ENCODE data around the gene ZXDA.
A peak's percentile ranks its signal among the peaks of the same experiment; 100 is the strongest.

Gene ZXDA

DNA sequence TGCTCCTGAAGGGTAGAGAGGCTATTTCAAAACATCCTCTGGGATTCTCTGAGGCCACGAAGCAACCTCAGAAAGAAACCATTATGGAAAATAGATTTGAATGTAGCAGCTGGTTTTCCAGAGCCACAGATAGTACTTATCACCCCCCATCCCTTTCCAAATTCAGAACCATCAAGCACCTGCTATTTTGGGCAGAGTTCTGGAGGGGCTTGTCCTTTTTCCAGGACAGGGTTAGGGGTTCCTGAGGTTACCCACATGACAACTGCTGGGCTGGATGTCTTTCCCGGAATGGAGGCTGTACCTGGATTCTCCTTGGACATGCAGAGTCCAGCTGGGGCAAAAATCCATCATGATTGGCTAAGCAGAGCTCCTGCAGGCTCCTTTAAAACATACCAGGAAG lies 22.0 kb upstream of the ZXDA start:
- Histone ChIP-seq H2AFZ (ENCODE audit: low read depth, low read length) (no peak overlapping the region), H2BK120ac (ENCODE audit: low read depth, low read length) (no peak overlapping the region), H3K4me3 (ENCODE audit: insufficient read depth in 1 of 2, low read depth in 1 of 2, low read length in 2 of 2) (no peak overlapping the region), H2BK5ac (ENCODE audit: low read depth, low read length, poor library complexity, severe bottlenecking) (no peak overlapping the region), H3K14ac (ENCODE audit: low read length in 2 of 2) (no peak overlapping the region), H3K23ac (ENCODE audit: low read length in 2 of 2) (no peak overlapping the region), H3K79me1 (replicated peaks; ENCODE audit: low read length, poor library complexity, severe bottlenecking) (no peaks in the 10 kb centered on the region), H3K4me1 (ENCODE audit: control insufficient read depth, insufficient read depth, low read depth, low read length) (no peaks in the 10 kb centered on the region), H4K8ac (ENCODE audit: low read length) (no peak overlapping the region), H2BK15ac (ENCODE audit: low read depth, poor library complexity, severe bottlenecking) (no peak overlapping the region), H3K27me3 (ENCODE audit: control insufficient read depth in 1 of 2, insufficient read depth in 1 of 2, low read length in 2 of 2) (peaks cover 0 to 16% of the 10 kb centered on the region in 2 experiments), H3K4ac (ENCODE audit: low read depth in 1 of 2, low read length in 2 of 2) (no peak overlapping the region), H3K18ac (ENCODE audit: low read depth in 1 of 2, low read length in 2 of 2) (no peak overlapping the region), H3K9ac (ENCODE audit: low read length) (no peak overlapping the region), H3K36me3 (ENCODE audit: control insufficient read depth in 1 of 2, insufficient read depth in 2 of 2, low read depth in 1 of 2, low read length in 2 of 2) (no peaks in the 10 kb centered on the region), H3K4me2 (ENCODE audit: low read length, poor library complexity, severe bottlenecking) (no peak overlapping the region), H3K27ac (ENCODE audit: low read length, poor library complexity, severe bottlenecking) (no peak overlapping the region), H4K91ac (ENCODE audit: low read length) (no peak overlapping the region), H3K9me3 (ENCODE audit: control insufficient read depth, low read length) (no peaks in the 10 kb centered on the region), H2AK5ac (ENCODE audit: low read length, severe bottlenecking) (no peak overlapping the region), H2BK12ac (ENCODE audit: low read length in 2 of 2) (no peak overlapping the region)
- 54% methylated on average over 1 of the region's 2 CpGs for WGBS
- no peak for DNase-seq

DNA sequence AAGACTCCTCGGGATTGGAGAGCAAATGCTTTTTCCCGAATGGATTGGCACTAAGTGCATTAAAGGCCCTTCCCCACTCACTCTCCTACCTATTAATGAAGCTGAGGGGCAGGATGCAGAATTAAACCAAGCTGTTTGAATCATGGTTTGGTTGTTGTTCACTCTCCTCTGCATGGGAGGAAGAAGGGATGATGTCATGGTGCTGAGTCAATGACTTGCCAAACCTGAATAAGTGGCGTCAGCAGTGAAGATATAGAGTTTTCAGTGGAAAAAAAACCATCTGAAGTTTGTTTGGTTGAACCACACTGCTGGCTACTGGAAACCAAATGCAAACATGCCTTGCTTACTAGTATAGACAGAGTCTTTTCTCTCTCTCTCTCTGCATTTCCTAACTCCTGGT lies 19.8 kb upstream of the ZXDA start:
- Histone ChIP-seq H3K4me2 (ENCODE audit: low read length, poor library complexity, severe bottlenecking) (no peak overlapping the region), H3K4me3 (ENCODE audit: insufficient read depth in 1 of 2, low read depth in 1 of 2, low read length in 2 of 2) (no peak overlapping the region), H3K36me3 (ENCODE audit: control insufficient read depth in 1 of 2, insufficient read depth in 2 of 2, low read depth in 1 of 2, low read length in 2 of 2) (no peaks in the 10 kb centered on the region), H4K8ac (ENCODE audit: low read length) (no peak overlapping the region), H2BK5ac (ENCODE audit: low read depth, low read length, poor library complexity, severe bottlenecking) (no peak overlapping the region), H3K14ac (ENCODE audit: low read length in 2 of 2) (no peak overlapping the region), H2BK120ac (ENCODE audit: low read depth, low read length) (no peak overlapping the region), H2AK5ac (ENCODE audit: low read length, severe bottlenecking) (no peak overlapping the region), H2BK12ac (ENCODE audit: low read length in 2 of 2) (no peak overlapping the region), H2BK15ac (ENCODE audit: low read depth, poor library complexity, severe bottlenecking) (no peak overlapping the region), H3K9me3 (ENCODE audit: control insufficient read depth, low read length) (no peaks in the 10 kb centered on the region), H3K18ac (ENCODE audit: low read depth in 1 of 2, low read length in 2 of 2) (no peak overlapping the region), H2AFZ (ENCODE audit: low read depth, low read length) (no peak overlapping the region), H3K27me3 (ENCODE audit: control insufficient read depth in 1 of 2, insufficient read depth in 1 of 2, low read length in 2 of 2) (peaks cover 0 to 16% of the 10 kb centered on the region in 2 experiments), H3K4me1 (ENCODE audit: control insufficient read depth, insufficient read depth, low read depth, low read length) (no peaks in the 10 kb centered on the region), H3K9ac (ENCODE audit: low read length) (no peak overlapping the region), H3K23ac (ENCODE audit: low read length in 2 of 2) (no peak overlapping the region), H3K27ac (ENCODE audit: low read length, poor library complexity, severe bottlenecking) (no peak overlapping the region), H3K79me1 (replicated peaks; ENCODE audit: low read length, poor library complexity, severe bottlenecking) (no peaks in the 10 kb centered on the region), H4K91ac (ENCODE audit: low read length) (no peak overlapping the region), H3K4ac (ENCODE audit: low read depth in 1 of 2, low read length in 2 of 2) (no peak overlapping the region)
- no CpG with 5 or more reads among the region's 3 CpGs for WGBS
- no peak for DNase-seq

DNA sequence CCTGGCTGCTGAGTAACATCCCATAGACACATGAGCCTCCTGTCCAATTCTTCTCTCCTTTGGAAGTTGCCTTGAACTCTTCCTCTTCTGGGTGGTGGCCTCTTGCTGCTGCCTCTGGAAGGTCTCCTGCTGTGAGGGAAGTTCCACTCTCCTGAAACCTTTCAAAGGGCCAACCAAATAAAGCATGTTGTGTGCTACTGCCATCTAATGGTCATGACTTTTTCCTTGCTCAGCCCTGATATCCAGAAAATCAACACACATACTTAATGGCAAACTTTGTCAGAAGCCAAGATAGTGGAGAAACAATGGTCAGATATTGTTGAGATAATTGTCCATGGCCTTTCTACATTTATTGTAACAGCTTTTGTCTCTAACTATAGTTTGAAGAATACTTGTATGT lies 19.1 kb upstream of the ZXDA start:
- Histone ChIP-seq H2AFZ (ENCODE audit: low read depth, low read length) (no peak overlapping the region), H2BK12ac (ENCODE audit: low read length in 2 of 2) (no peak overlapping the region), H3K9me3 (ENCODE audit: control insufficient read depth, low read length) (no peaks in the 10 kb centered on the region), H3K18ac (ENCODE audit: low read depth in 1 of 2, low read length in 2 of 2) (no peak overlapping the region), H3K27ac (ENCODE audit: low read length, poor library complexity, severe bottlenecking) (no peak overlapping the region), H4K91ac (ENCODE audit: low read length) (no peak overlapping the region), H3K79me1 (replicated peaks; ENCODE audit: low read length, poor library complexity, severe bottlenecking) (no peaks in the 10 kb centered on the region), H2BK120ac (ENCODE audit: low read depth, low read length) (no peak overlapping the region), H3K36me3 (ENCODE audit: control insufficient read depth in 1 of 2, insufficient read depth in 2 of 2, low read depth in 1 of 2, low read length in 2 of 2) (no peaks in the 10 kb centered on the region), H4K8ac (ENCODE audit: low read length) (no peak overlapping the region), H3K4me2 (ENCODE audit: low read length, poor library complexity, severe bottlenecking) (no peak overlapping the region), H3K4me3 (ENCODE audit: insufficient read depth in 1 of 2, low read depth in 1 of 2, low read length in 2 of 2) (no peak overlapping the region), H3K4ac (ENCODE audit: low read depth in 1 of 2, low read length in 2 of 2) (no peak overlapping the region), H2AK5ac (ENCODE audit: low read length, severe bottlenecking) (no peak overlapping the region), H2BK5ac (ENCODE audit: low read depth, low read length, poor library complexity, severe bottlenecking) (no peak overlapping the region), H3K14ac (ENCODE audit: low read length in 2 of 2) (no peak overlapping the region), H3K4me1 (ENCODE audit: control insufficient read depth, insufficient read depth, low read depth, low read length) (no peaks in the 10 kb centered on the region), H3K9ac (ENCODE audit: low read length) (no peak overlapping the region), H3K23ac (ENCODE audit: low read length in 2 of 2) (no peak overlapping the region), H2BK15ac (ENCODE audit: low read depth, poor library complexity, severe bottlenecking) (no peak overlapping the region), H3K27me3 (ENCODE audit: control insufficient read depth in 1 of 2, insufficient read depth in 1 of 2, low read length in 2 of 2) (peaks cover 0 to 20% of the 10 kb centered on the region in 2 experiments)
- DNase-seq: peak; percentile 0

DNA sequence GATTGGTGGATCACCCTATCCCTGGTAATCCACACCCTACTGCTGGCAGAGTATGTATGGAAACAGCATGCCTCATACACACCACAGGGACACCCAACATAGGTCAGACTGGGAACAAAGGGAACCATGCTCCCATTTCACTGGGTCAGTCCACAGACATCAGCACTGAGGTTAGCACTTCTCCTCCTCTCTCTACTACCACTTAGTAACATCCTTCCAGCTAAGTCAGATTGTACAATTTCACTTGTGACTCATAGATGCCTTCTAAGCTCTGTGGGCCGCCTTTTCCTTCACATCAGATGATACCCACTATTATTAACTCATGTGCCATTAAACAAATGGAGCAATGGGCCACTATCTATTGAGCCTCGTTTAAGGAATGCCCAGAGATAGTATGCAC lies 15.5 kb upstream of the ZXDA start:
- no peak overlapping the region for H2AFZ ChIP-seq (ENCODE audit: low read depth, low read length)
- no peak overlapping the region for H3K27ac ChIP-seq (ENCODE audit: low read length, poor library complexity, severe bottlenecking)
- no peak overlapping the region for H3K23ac ChIP-seq (ENCODE audit: low read length in 2 of 2)
- H3K79me1 ChIP-seq (replicated peaks; ENCODE audit: low read length, poor library complexity, severe bottlenecking): no peaks in the 10 kb centered on the region
- no peak overlapping the region for H2AK5ac ChIP-seq (ENCODE audit: low read length, severe bottlenecking)
- H3K27me3 ChIP-seq (ENCODE audit: control insufficient read depth in 1 of 2, insufficient read depth in 1 of 2, low read length in 2 of 2): peaks cover 0 to 38% of the 10 kb centered on the region in 2 experiments
- no peak overlapping the region for H2BK5ac ChIP-seq (ENCODE audit: low read depth, low read length, poor library complexity, severe bottlenecking)
- no peak overlapping the region for H2BK15ac ChIP-seq (ENCODE audit: low read depth, poor library complexity, severe bottlenecking)
- no peaks in the 10 kb centered on the region for H3K4me1 ChIP-seq (ENCODE audit: control insufficient read depth, insufficient read depth, low read depth, low read length)
- H3K14ac ChIP-seq (ENCODE audit: low read length in 2 of 2): no peak overlapping the region
- H3K9ac ChIP-seq (ENCODE audit: low read length): no peak overlapping the region
- H4K91ac ChIP-seq (ENCODE audit: low read length): no peak overlapping the region
- no peaks in the 10 kb centered on the region for H3K9me3 ChIP-seq (ENCODE audit: control insufficient read depth, low read length)
- H3K4ac ChIP-seq (ENCODE audit: low read depth in 1 of 2, low read length in 2 of 2): no peak overlapping the region
- no peak overlapping the region for H4K8ac ChIP-seq (ENCODE audit: low read length)
- no peak overlapping the region for H2BK12ac ChIP-seq (ENCODE audit: low read length in 2 of 2)
- DNase-seq: no peak
- WGBS: 0% methylated on average over 1 of the region's 2 CpGs
- no peaks in the 10 kb centered on the region for H3K36me3 ChIP-seq (ENCODE audit: control insufficient read depth in 1 of 2, insufficient read depth in 2 of 2, low read depth in 1 of 2, low read length in 2 of 2)
- H3K18ac ChIP-seq (ENCODE audit: low read depth in 1 of 2, low read length in 2 of 2): no peak overlapping the region
- H3K4me2 ChIP-seq (ENCODE audit: low read length, poor library complexity, severe bottlenecking): no peak overlapping the region
- no peak overlapping the region for H2BK120ac ChIP-seq (ENCODE audit: low read depth, low read length)
- H3K4me3 ChIP-seq (ENCODE audit: insufficient read depth in 1 of 2, low read depth in 1 of 2, low read length in 2 of 2): no peak overlapping the region

All from mesenchymal stem cell (in vitro differentiated cells and primary cell).